H1 (cell line): Measurements from ENCODE around the gene PTPN21. TPM values are rescaled to one million over a fixed set of nuclear protein-coding genes. Genes with fewer than 3 reads are reported as not detected.
"Not testable (repeated sequence)": the region's sequence is repeated elsewhere in the genome, so short reads cannot be mapped to it uniquely, and the experiment has no call there.

Experiments
- CTCF ChIA-PET: fragments of 300-600 bp; sonication (Branson Sonifier 250); formaldehyde crosslinking; loops from one replicate; lab custom pipeline; 2021; ENCODE audit not compliant: partially characterized antibody; lab: Charles Lee
- POLR2A ChIA-PET: fragments of 300-600 bp; sonication (Branson Sonifier 250); formaldehyde crosslinking; loops from one replicate; lab custom pipeline; 2021; ENCODE audit warnings: inconsistent platforms; ENCODE audit not compliant: partially characterized antibody; lab: Charles Lee
- DNase-seq, 2 experiments: peaks; one replicate each; pipeline versions ENCODE4 v3.0.0 to v3.0.0-alpha.2; 2010 to 2022; ENCODE audit warnings: low spot score in 2 of 2, low read depth in 1 of 2, mixed read lengths in 1 of 2
- FAIRE-seq: peaks from 2 replicates; lab custom pipeline; 2011; peaks lifted over from hg19 to GRCh38; lab: Jason Lieb, UNC
- H2AFZ ChIP-seq: 2 replicates; pipeline ENCODE4 v1.8.1; 2012; ENCODE audit warnings: low read length, inconsistent platforms
- H2AK5ac ChIP-seq: 2 replicates; pipeline ENCODE4 v1.6.1; 2013; ENCODE audit warnings: low read depth, low read length
- H2BK120ac ChIP-seq: replicated peaks from 2 replicates; pipeline ENCODE3; 2013; ENCODE audit warnings: low read depth, low read length, inconsistent platforms
- H2BK12ac ChIP-seq: 2 replicates; pipeline ENCODE4 v1.6.1; 2013; ENCODE audit warnings: low read depth, low read length
- H2BK15ac ChIP-seq: 2 replicates; pipeline ENCODE4 v1.6.1; 2013; ENCODE audit warnings: low read length
- H2BK20ac ChIP-seq: 2 replicates; pipeline ENCODE4 v1.6.1; 2013; ENCODE audit warnings: low read length
- H2BK5ac ChIP-seq: 2 replicates; pipeline ENCODE4 v1.6.1; 2013; ENCODE audit warnings: low read depth, low read length
- H3K14ac ChIP-seq: 2 replicates; pipeline ENCODE4 v1.6.1; 2013; ENCODE audit warnings: inconsistent platforms; ENCODE audit not compliant: insufficient read length
- H3K18ac ChIP-seq: 2 replicates; pipeline ENCODE4 v1.6.1; 2013; ENCODE audit warnings: low read length; ENCODE audit errors: extremely low read depth
- H3K23ac ChIP-seq: 2 replicates; pipeline ENCODE4 v1.6.1; 2013; ENCODE audit warnings: inconsistent platforms; ENCODE audit not compliant: insufficient read length
- H3K23me2 ChIP-seq: 2 replicates; pipeline ENCODE4 v1.6.1; 2013; ENCODE audit warnings: low read depth, low read length
- H3K27ac ChIP-seq: 2 replicates; pipeline ENCODE4 v1.6.1; 2011; ENCODE audit warnings: low read depth, low read length, inconsistent platforms
- H3K27me3 ChIP-seq, 4 experiments: replicated peaks in 1 of 4; 1 replicate in 1 of 4; 2 replicates in 3 of 4; pipeline versions ENCODE4 v1.6.1 to v1.8.1; 2011 to 2013; ENCODE audit warnings: low read length in 3 of 4, mild to moderate bottlenecking in 3 of 4, inconsistent platforms in 2 of 4, mixed read lengths in 2 of 4, moderate library complexity in 1 of 4; ENCODE audit not compliant: control insufficient read depth in 3 of 4, insufficient read depth in 3 of 4; ENCODE audit errors: extremely low read depth in 1 of 4
- H3K36me3 ChIP-seq, 4 experiments: 2 replicates each; pipeline versions ENCODE4 v1.6.1 to v1.8.1; 2011 to 2013; ENCODE audit warnings: mild to moderate bottlenecking in 4 of 4, low read length in 3 of 4, moderate library complexity in 2 of 4, control low read depth in 1 of 4, inconsistent platforms in 1 of 4; ENCODE audit not compliant: insufficient read depth in 4 of 4, control insufficient read depth in 2 of 4
- H3K4ac ChIP-seq: replicated peaks from 2 replicates; pipeline ENCODE3; 2013; ENCODE audit warnings: low read length, low read depth, mixed read lengths, inconsistent platforms; ENCODE audit not compliant: insufficient read length
- H3K4me1 ChIP-seq, 4 experiments: replicated peaks in 1 of 4; 1 replicate in 1 of 4; 2 replicates in 3 of 4; pipeline versions ENCODE4 v1.6.1 to v1.8.1; 2011 to 2013; ENCODE audit warnings: low read length in 3 of 4, inconsistent platforms in 2 of 4, mixed read lengths in 1 of 4; ENCODE audit not compliant: insufficient read depth in 4 of 4, control insufficient read depth in 3 of 4
- H3K4me2 ChIP-seq, 2 experiments: 2 replicates each; pipeline versions ENCODE4 v1.6.1 to v1.8.1; 2011 to 2013; ENCODE audit warnings: low read depth in 2 of 2, low read length in 2 of 2, control low read depth in 1 of 2, inconsistent platforms in 1 of 2, mild to moderate bottlenecking in 1 of 2; ENCODE audit not compliant: insufficient read depth in 1 of 2
- H3K4me3 ChIP-seq, 4 experiments: fragments of 200-600, 300-600 bp in 1 of 4; sonication (generic), shearing (Covaris generic), sonication (Bioruptor Twin) in 1 of 4; 2 replicates each; pipeline versions ENCODE4 v1.5.1 to v1.8.1; 2011 to 2016; ENCODE audit warnings: low read length in 4 of 4, low read depth in 3 of 4, control low read depth in 2 of 4, inconsistent platforms in 2 of 4, mild to moderate bottlenecking in 2 of 4, mixed read lengths in 1 of 4, moderate library complexity in 1 of 4; ENCODE audit not compliant: insufficient read depth in 2 of 4; ENCODE audit errors: extremely low read depth in 1 of 4
- H3K56ac ChIP-seq: replicated peaks from 2 replicates; pipeline ENCODE3; 2013; ENCODE audit warnings: low read depth, mild to moderate bottlenecking, mixed read lengths, low read length, inconsistent platforms; ENCODE audit not compliant: insufficient read length
- H3K79me1 ChIP-seq: 2 replicates; pipeline ENCODE4 v1.6.1; 2013; ENCODE audit warnings: low read depth, low read length, control low read depth
- H3K79me2 ChIP-seq, 2 experiments: 2 replicates each; pipeline versions ENCODE4 v1.6.1 to v1.8.1; 2012 to 2013; ENCODE audit warnings: low read length in 2 of 2, mild to moderate bottlenecking in 2 of 2, inconsistent platforms in 1 of 2; ENCODE audit not compliant: insufficient read depth in 2 of 2, control insufficient read depth in 1 of 2
- H3K9ac ChIP-seq, 4 experiments: replicated peaks in 1 of 4; 1 replicate in 1 of 4; 2 replicates in 3 of 4; pipeline versions ENCODE4 v1.6.1 to v1.8.1; 2011 to 2013; ENCODE audit warnings: low read depth in 3 of 4, low read length in 3 of 4, control low read depth in 2 of 4, mild to moderate bottlenecking in 2 of 4, moderate library complexity in 2 of 4, inconsistent platforms in 1 of 4; ENCODE audit errors: extremely low read depth in 1 of 4
- H3K9me3 ChIP-seq, 2 experiments: 2 replicates each; pipeline versions ENCODE4 v1.6.1 to v1.8.1; 2012 to 2013; ENCODE audit warnings: mild to moderate bottlenecking in 2 of 2, moderate library complexity in 2 of 2, control low read depth in 1 of 2, inconsistent platforms in 1 of 2, low read depth in 1 of 2, low read length in 1 of 2, mixed read lengths in 1 of 2; ENCODE audit not compliant: insufficient read depth in 2 of 2
- H4K20me1 ChIP-seq, 2 experiments: replicated peaks in 1 of 2; 2 replicates each; pipeline versions ENCODE3 to v1.8.1; 2011 to 2013; ENCODE audit warnings: inconsistent platforms in 2 of 2, low read length in 2 of 2, mild to moderate bottlenecking in 1 of 2; ENCODE audit not compliant: insufficient read depth in 2 of 2, control insufficient read depth in 1 of 2
- H4K5ac ChIP-seq: 2 replicates; pipeline ENCODE4 v1.6.1; 2013; ENCODE audit warnings: low read length, low read depth, mixed read lengths, inconsistent platforms; ENCODE audit not compliant: insufficient read length
- H4K8ac ChIP-seq: 2 replicates; pipeline ENCODE4 v1.8.0; 2013; ENCODE audit warnings: mild to moderate bottlenecking, moderate library complexity, low read length, inconsistent platforms; ENCODE audit not compliant: insufficient read depth; ENCODE audit errors: extremely low read depth
- H4K91ac ChIP-seq: replicated peaks from 2 replicates; pipeline ENCODE3; 2013; ENCODE audit warnings: low read length, mixed read lengths, inconsistent platforms; ENCODE audit not compliant: insufficient read length
- HDAC6 ChIP-seq: IDR thresholded peaks from one replicate; pipeline ENCODE4 v1.7.1; 2012; ENCODE audit warnings: low read depth, mild to moderate bottlenecking, inconsistent platforms, low read length, moderate library complexity
- POU5F1 ChIP-seq: IDR thresholded peaks from 2 replicates; pipeline ENCODE4 v1.6.1; 2011; ENCODE audit warnings: low read depth, mild to moderate bottlenecking, low read length, moderate library complexity
- SIX5 ChIP-seq: IDR thresholded peaks from 2 replicates; pipeline ENCODE4 v1.6.1; 2011; ENCODE audit warnings: mild to moderate bottlenecking, low read depth, low read length
- WGBS, 2 experiments: shearing (Covaris generic) in 1 of 2; methylation state at CpG; one replicate each; pipeline versions ENCODE4 v1.1.6 to v1.1.7; 2013 to 2015; ENCODE audit warnings: low lambda C conversion rate in 2 of 2, mixed read lengths in 2 of 2, inconsistent platforms in 1 of 2, low coverage in 1 of 2, missing lambda C conversion rate in 1 of 2; ENCODE audit not compliant: insufficient replicate concordance in 2 of 2, insufficient coverage in 1 of 2, insufficient read length in 1 of 2; ENCODE audit errors: extremely low coverage in 1 of 2, missing lambda C conversion rate in 1 of 2; 5-methylcytosine and 5-hydroxymethylcytosine counted together
- polyA plus RNA-seq, 7 experiments: library from polyadenylated mRNA; depleted of rRNA in 3 of 7; stranded (reverse) in 5 of 7; unstranded in 2 of 7; fragments of >200 nt in 5 of 7; fragments of 200-250 nt in 2 of 7; gene quantifications; 1 replicate in 5 of 7; 2 replicates in 1 of 7; 4 replicates in 1 of 7; pipeline versions ENCODE4 v1.2.1 to v1.2.3, GENCODE V29; 2011 to 2013; ENCODE audit warnings: missing spikeins in 2 of 7, mixed read lengths in 2 of 7
- total RNA-seq: library from RNA; stranded (reverse); fragmentation: NEBNext Ultra II Directional; extraction: Animal tissue kit (Norgen Biotek cat#: 25700); gene quantifications from 2 replicates; pipeline ENCODE4 v1.2.1, GENCODE V29; 2021

The PTPN21 gene
- total and polyA plus RNA-seq, 2 of the 8 experiments (the other 6 are each of a cell fraction or from before 2014, with no cell fraction given): 6.5 to 16.1 TPM

GRCh38 chr14:88533064-88533602 is 21.7 kb downstream of the PTPN21 start (continued):
- TF ChIP-seq POU5F1: no peak
- TF ChIP-seq SIX5: no peak
- no peak for TF ChIP-seq HDAC6

- H4K5ac ChIP-seq, H3K9ac ChIP-seq, H3K27ac ChIP-seq, H3K56ac ChIP-seq, H3K79me2 ChIP-seq, DNase-seq, H3K18ac ChIP-seq, H2BK5ac ChIP-seq, H3K9me3 ChIP-seq, H2AFZ ChIP-seq, H3K4me3 ChIP-seq, H3K36me3 ChIP-seq, H2BK12ac ChIP-seq, H4K8ac ChIP-seq, H3K4ac ChIP-seq, H2AK5ac ChIP-seq, H4K20me1 ChIP-seq, H3K79me1 ChIP-seq, FAIRE-seq, H2BK120ac ChIP-seq, H2BK20ac ChIP-seq, H3K23ac ChIP-seq, H3K27me3 ChIP-seq, H3K14ac ChIP-seq, H3K4me2 ChIP-seq, H2BK15ac ChIP-seq, CTCF ChIA-PET, H3K4me1 ChIP-seq, H3K23me2 ChIP-seq, H4K91ac ChIP-seq: not testable (repeated sequence)
- 60% methylated on average over 1 of the region's 1 CpG; no CpG with 5 or more reads in 1 of the 2 experiments for WGBS, 2 experiments
- POLR2A ChIA-PET: interaction anchor here (1.0 kb wide), 1 partner anchor 8 kb away, joined by 4 read pairs; no protein-coding TSS in a partner anchor
Measured at GRCh38 chr14:88529889-88530288, 24.9 kb downstream of the PTPN21 start.
